IMR-90 (cell line): ENCODE data around the gene EVL. TPM values are rescaled to one million over a fixed set of nuclear protein-coding genes. Genes with fewer than 3 reads are reported as not detected.

Experiments
- ATAC-seq: fragments of 200-7000 bp; cut with Tn5 transposase; 2 replicates; pipeline ENCODE4 v1.9.1; 2020; ENCODE audit warnings: low read depth, mild to moderate bottlenecking, moderate library complexity
- BruUV-seq: library from RNA; stranded (reverse); fragments of 400-500 nt; replicated peaks from 2 replicates; lab custom pipeline; 2021; lab: Mats Ljungman, UMichigan
- CTCF ChIA-PET: fragments of 300-600 bp; formaldehyde crosslinking; extraction: SDS; loops from one replicate; lab custom pipeline; 2021; ENCODE audit warnings: antibody characterized with exemption; lab: Yijun Ruan, JAX
- POLR2A ChIA-PET: fragments of 300-600 bp; sonication (Branson Sonifier 250); formaldehyde crosslinking; loops from one replicate; lab custom pipeline; 2022; ENCODE audit warnings: antibody characterized with exemption; ENCODE audit not compliant: unreplicated experiment; lab: Charles Lee
- DNase-seq: peaks from one replicate; pipeline ENCODE4 v3.0.0; 2013
- H2AFZ ChIP-seq: replicated peaks from 2 replicates; pipeline ENCODE3; 2013; ENCODE audit warnings: low read length, mild to moderate bottlenecking; ENCODE audit not compliant: poor library complexity
- H2AK5ac ChIP-seq: 2 replicates; pipeline ENCODE4 v1.6.1; 2013; ENCODE audit warnings: low read depth, low read length, inconsistent platforms
- H2AK9ac ChIP-seq: replicated peaks from 2 replicates; pipeline ENCODE3; 2013; ENCODE audit warnings: mild to moderate bottlenecking, low read depth, low read length, moderate library complexity; ENCODE audit not compliant: poor library complexity
- H2BK120ac ChIP-seq: 2 replicates; pipeline ENCODE4 v1.6.1; 2013; ENCODE audit warnings: low read depth, low read length, inconsistent platforms
- H2BK15ac ChIP-seq: 3 replicates; pipeline ENCODE4 v1.6.1; 2013; ENCODE audit warnings: low read depth, low read length, inconsistent platforms
- H2BK20ac ChIP-seq: 2 replicates; pipeline ENCODE4 v1.6.1; 2013; ENCODE audit warnings: low read depth, mild to moderate bottlenecking, inconsistent platforms, low read length, moderate library complexity
- H2BK5ac ChIP-seq: 2 replicates; pipeline ENCODE4 v1.6.1; 2013; ENCODE audit warnings: mild to moderate bottlenecking, low read depth, low read length, inconsistent platforms; ENCODE audit not compliant: poor library complexity, severe bottlenecking
- H3K14ac ChIP-seq: replicated peaks from 2 replicates; pipeline ENCODE4 v1.6.1; 2013; ENCODE audit warnings: low read depth, low read length, inconsistent platforms
- H3K18ac ChIP-seq: 2 replicates; pipeline ENCODE4 v1.6.1; 2013; ENCODE audit warnings: low read depth, low read length, control low read depth
- H3K23ac ChIP-seq: 2 replicates; pipeline ENCODE4 v1.6.1; 2013; ENCODE audit warnings: low read depth, low read length, inconsistent platforms
- H3K27ac ChIP-seq: 2 replicates; pipeline ENCODE4 v1.5.1; 2013; ENCODE audit warnings: mild to moderate bottlenecking, control low read depth, low read length; ENCODE audit not compliant: insufficient read depth
- H3K27me3 ChIP-seq: 2 replicates; pipeline ENCODE4 v1.6.1; 2013; ENCODE audit warnings: low read length; ENCODE audit not compliant: control insufficient read depth, insufficient read depth
- H3K36me3 ChIP-seq: 2 replicates; pipeline ENCODE4 v1.6.1; 2013; ENCODE audit warnings: low read length, mixed read lengths; ENCODE audit not compliant: control insufficient read depth, insufficient read depth
- H3K4ac ChIP-seq: 2 replicates; pipeline ENCODE4 v1.6.1; 2013; ENCODE audit warnings: low read depth, low read length, inconsistent platforms
- H3K4me1 ChIP-seq: 2 replicates; pipeline ENCODE4 v1.6.1; 2013; ENCODE audit warnings: low read length, mixed read lengths; ENCODE audit not compliant: control insufficient read depth, insufficient read depth
- H3K4me2 ChIP-seq: 2 replicates; pipeline ENCODE4 v1.6.1; 2013; ENCODE audit warnings: low read depth, mild to moderate bottlenecking, control low read depth, low read length, moderate library complexity
- H3K4me3 ChIP-seq: 2 replicates; pipeline ENCODE4 v1.5.1; 2013; ENCODE audit warnings: low read depth, mild to moderate bottlenecking, control low read depth, low read length, moderate library complexity; ENCODE audit not compliant: insufficient read depth
- H3K56ac ChIP-seq: 2 replicates; pipeline ENCODE4 v1.6.1; 2013; ENCODE audit warnings: low read length, inconsistent platforms; ENCODE audit not compliant: insufficient read depth; ENCODE audit errors: extremely low read depth
- H3K79me1 ChIP-seq, 2 experiments: 2 replicates each; pipeline ENCODE4 v1.6.1; 2013; ENCODE audit warnings: low read length in 2 of 2, inconsistent platforms in 1 of 2, low read depth in 1 of 2
- H3K9ac ChIP-seq: 2 replicates; pipeline ENCODE4 v1.6.1; 2013; ENCODE audit warnings: low read depth, low read length, control low read depth
- H3K9me1 ChIP-seq: 2 replicates; pipeline ENCODE4 v1.6.1; 2013; ENCODE audit warnings: low read length, inconsistent platforms; ENCODE audit not compliant: insufficient read depth
- H3K9me3 ChIP-seq: 2 replicates; pipeline ENCODE4 v1.6.1; 2013; ENCODE audit warnings: low read length; ENCODE audit not compliant: control insufficient read depth, insufficient read depth
- H4K20me1 ChIP-seq: 2 replicates; pipeline ENCODE4 v1.6.1; 2013; ENCODE audit warnings: low read length, inconsistent platforms; ENCODE audit not compliant: insufficient read depth
- H4K5ac ChIP-seq: 2 replicates; pipeline ENCODE4 v1.6.1; 2013; ENCODE audit warnings: mild to moderate bottlenecking, low read depth, low read length, control low read depth
- H4K8ac ChIP-seq, 2 experiments: 2 replicates each; pipeline ENCODE4 v1.6.1; 2013; ENCODE audit warnings: low read depth in 2 of 2, low read length in 2 of 2, control low read depth in 1 of 2, inconsistent platforms in 1 of 2
- H4K91ac ChIP-seq: 2 replicates; pipeline ENCODE4 v1.6.1; 2013; ENCODE audit warnings: low read depth, low read length, inconsistent platforms; ENCODE audit not compliant: insufficient read depth
- BHLHE40 ChIP-seq: fragments of 150-350 bp; IDR thresholded peaks from 2 replicates; pipeline ENCODE4 v1.6.1; 2016; ENCODE audit warnings: mild to moderate bottlenecking, low read depth, low read length
- FOS ChIP-seq: fragments of 150-350 bp; IDR thresholded peaks from 2 replicates; pipeline ENCODE4 v1.6.1; 2016; ENCODE audit warnings: low read depth, low read length
- MAFK ChIP-seq: IDR thresholded peaks from 2 replicates; pipeline ENCODE4 v1.6.1; 2012; ENCODE audit warnings: low read depth, low read length, improper control_type of control experiment
- MXI1 ChIP-seq: IDR thresholded peaks from 2 replicates; pipeline ENCODE4 v1.6.1; 2012; ENCODE audit warnings: low read depth, mild to moderate bottlenecking, low read length, moderate library complexity, borderline replicate concordance
- NFE2L2 ChIP-seq: fragments of 150-350 bp; IDR thresholded peaks from 2 replicates; pipeline ENCODE4 v1.6.1; 2016; ENCODE audit warnings: low read depth, mild to moderate bottlenecking, low read length
- POLR2A ChIP-seq: IDR thresholded peaks from 2 replicates; pipeline ENCODE4 v1.6.1; 2012; ENCODE audit warnings: mild to moderate bottlenecking, low read depth, low read length
- WGBS, 2 experiments: methylation state at CpG; one replicate each; pipeline versions ENCODE4 v1.1.5 to v1.1.7; 2013; ENCODE audit warnings: missing lambda C conversion rate in 2 of 2; ENCODE audit not compliant: insufficient read length in 1 of 2; ENCODE audit errors: extremely low coverage in 2 of 2; 5-methylcytosine and 5-hydroxymethylcytosine counted together
- dilution Hi-C: fragments of 300-500 bp; cut with HindIII; formaldehyde crosslinking; loops from one replicate; pipeline ENCODE4 v1.14.3; 2018; ENCODE audit warnings: low sequenced_read_pairs; ENCODE audit not compliant: unreplicated experiment
- in situ Hi-C: fragments of 300-500 bp; cut with MboI; formaldehyde crosslinking; loops from 3 replicates; pipeline ENCODE4 v1.14.3; 2019; ENCODE audit warnings: low sequenced_read_pairs, inconsistent platforms, mixed read lengths
- intact Hi-C: fragments of 100-400 bp; cut with micrococcal nuclease; formaldehyde crosslinking; loops from 2 replicates; pipeline ENCODE4 v1.10.0; 2022
- polyA plus RNA-seq, 3 experiments: library from polyadenylated mRNA; depleted of rRNA; stranded (reverse); fragments of >200 nt; gene quantifications; 2 replicates each; pipeline ENCODE4 v1.2.3, GENCODE V29; 2012; ENCODE audit warnings: low replicate concordance in 1 of 3
- total RNA-seq: library from RNA; depleted of rRNA; stranded (reverse); fragments of >200 nt; gene quantifications from 2 replicates; pipeline ENCODE4 v1.2.3, GENCODE V29; 2012
- TF ChIP-seq, protein P1 (sequence below): fragments of 150-350 bp; IDR thresholded peaks from 2 replicates; pipeline ENCODE4 v1.6.1; 2016; ENCODE audit warnings: low read depth, mild to moderate bottlenecking, low read length, moderate library complexity, borderline replicate concordance

Gene EVL
- total and polyA plus RNA-seq, 2 of the 4 experiments (the other 2 are of a cell fraction), result 7.2 to 36.5 TPM

DNA sequence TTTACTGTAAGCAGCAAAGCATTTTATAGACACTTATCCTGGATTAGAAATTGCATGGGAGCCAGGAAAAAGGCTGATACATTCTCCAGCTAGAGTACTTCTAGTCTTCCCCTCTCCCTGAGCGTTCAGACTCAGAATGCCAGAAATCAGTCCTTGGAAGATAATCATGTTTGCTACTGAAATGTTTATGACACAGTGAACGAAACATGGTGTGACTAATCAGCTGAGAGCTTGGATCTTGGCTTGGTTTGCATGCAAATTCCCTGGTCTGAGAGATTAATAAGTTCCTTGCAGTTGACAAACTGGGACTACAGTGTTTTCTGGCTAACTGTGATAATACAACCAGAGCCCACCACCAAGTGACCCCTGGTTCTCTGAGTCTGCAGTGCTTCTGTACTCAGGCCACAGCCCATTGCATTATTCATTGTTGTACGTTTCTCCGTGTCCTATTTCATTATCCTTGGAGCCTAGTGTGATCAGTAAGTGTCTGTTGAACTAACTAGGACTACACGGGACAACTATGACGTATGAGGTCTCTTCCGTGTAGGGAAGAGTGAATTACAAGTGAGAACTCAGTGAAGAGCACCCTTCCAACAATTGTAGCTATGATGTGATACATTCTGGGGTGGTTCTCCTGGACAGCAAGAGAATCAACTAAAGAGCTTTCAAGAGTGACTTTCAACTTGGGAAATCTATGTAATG lies 34.6 kb upstream of the EVL start:
- peak overlapping the region; percentile 93 for H4K5ac ChIP-seq
- in situ Hi-C loops (no loop called here), dilution Hi-C loops (no loop called here), intact Hi-C loops (loop anchor here (5.0 kb wide), 1 partner anchor 77 kb away; no protein-coding TSS in a partner anchor)
- peaks cover 23% of the 10 kb centered on the region for H3K4me1 ChIP-seq
- peak overlapping the region; percentile 89 for H3K14ac ChIP-seq
- no peak overlapping the region for H2AK9ac ChIP-seq
- peak overlapping the region; percentile 88 for H3K56ac ChIP-seq
- peak overlapping the region; percentile 95 for H3K18ac ChIP-seq
- peak overlapping the region; percentile 97 for H2BK20ac ChIP-seq
- no peaks in the 10 kb centered on the region for H3K36me3 ChIP-seq
- H3K4ac ChIP-seq, result peak overlapping the region; percentile 95
- H2AK5ac ChIP-seq, result peak overlapping the region; percentile 97
- peak; percentile 12; the same call in 1 of the 2 replicates for TF ChIP-seq MAFK
- TF ChIP-seq FOS, result peak; percentile 67
- no peak for TF ChIP-seq MXI1
- peak; percentile 5; the same call in 1 of the 2 replicates for TF ChIP-seq BHLHE40
- TF ChIP-seq NFE2L2, result no peak
- TF ChIP-seq POLR2A, result peak; percentile 84
- TF ChIP-seq, protein P1, sequence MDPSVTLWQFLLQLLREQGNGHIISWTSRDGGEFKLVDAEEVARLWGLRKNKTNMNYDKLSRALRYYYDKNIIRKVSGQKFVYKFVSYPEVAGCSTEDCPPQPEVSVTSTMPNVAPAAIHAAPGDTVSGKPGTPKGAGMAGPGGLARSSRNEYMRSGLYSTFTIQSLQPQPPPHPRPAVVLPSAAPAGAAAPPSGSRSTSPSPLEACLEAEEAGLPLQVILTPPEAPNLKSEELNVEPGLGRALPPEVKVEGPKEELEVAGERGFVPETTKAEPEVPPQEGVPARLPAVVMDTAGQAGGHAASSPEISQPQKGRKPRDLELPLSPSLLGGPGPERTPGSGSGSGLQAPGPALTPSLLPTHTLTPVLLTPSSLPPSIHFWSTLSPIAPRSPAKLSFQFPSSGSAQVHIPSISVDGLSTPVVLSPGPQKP, result no peak
- peak overlapping the region; percentile 99 for H3K27ac ChIP-seq
- no peaks in the 10 kb centered on the region for H3K27me3 ChIP-seq
- H2BK15ac ChIP-seq, result peak overlapping the region; percentile 90; the same call in 2 of the 3 replicates
- peaks cover 10% of the 10 kb centered on the region for H3K9me1 ChIP-seq
- CTCF ChIA-PET, result interaction anchor here (1.1 kb wide), 1 partner anchor 15 kb away, joined by 9 read pairs; no protein-coding TSS in a partner anchor
- H2BK120ac ChIP-seq, result peak overlapping the region; percentile 97
- peak overlapping the region; percentile 89 for H3K4me2 ChIP-seq
- peak overlapping the region; percentile 52 for H2AFZ ChIP-seq
- ATAC-seq (peak; percentile 53), DNase-seq (peak; percentile 95)
- H3K9me3 ChIP-seq, result no peaks in the 10 kb centered on the region
- POLR2A ChIA-PET, result interaction anchor here (1.3 to 1.4 kb wide), 2 partner anchors 13 to 41 kb away, joined by 4 read pairs; no protein-coding TSS in a partner anchor
- peak overlapping the region; percentile 86 for H4K91ac ChIP-seq
- H3K23ac ChIP-seq, result peak overlapping the region; percentile 95
- no TSS peak for BruUV-seq
- no peak overlapping the region for H3K4me3 ChIP-seq
- peak overlapping the region; percentile 57 to 95 for H4K8ac ChIP-seq
- peak overlapping the region; percentile 99 for H2BK5ac ChIP-seq
- no CpG with 5 or more reads among the region's 7 CpGs for WGBS, 2 experiments
- H3K9ac ChIP-seq, result peak overlapping the region; percentile 37
- H3K79me1 ChIP-seq, result peaks cover 10 to 31% of the 10 kb centered on the region in 2 experiments; a peak in 3 of 4 replicates
- no peaks in the 10 kb centered on the region for H4K20me1 ChIP-seq
